K562 (cell line): ENCODE data around the gene MALAT1. TPM values are rescaled to one million over a fixed set of nuclear protein-coding genes. Genes with fewer than 3 reads are reported as not detected.

Experiments
- ARID4B ChIP-seq: sonication (generic); formaldehyde crosslinking; IDR thresholded peaks from 2 replicates; pipeline ENCODE4 v1.8.0; 2022; ENCODE audit warnings: mild to moderate bottlenecking, missing genetic modification reagents
- FOXP1 ChIP-seq: sonication (generic); formaldehyde crosslinking; IDR thresholded peaks from 2 replicates; pipeline ENCODE4 v1.8.0; 2022; ENCODE audit warnings: mild to moderate bottlenecking, missing genetic modification reagents
- HIVEP1 ChIP-seq: fragments of 250-450 bp; sonication (Bioruptor Pico); IDR thresholded peaks from 2 replicates; pipeline ENCODE4 v1.4.0; 2020; ENCODE audit warnings: mild to moderate bottlenecking
- KDM5B ChIP-seq: fragments of 200-600 bp; sonication (generic); IDR thresholded peaks from 2 replicates; pipeline ENCODE4 v1.6.1; 2012; ENCODE audit warnings: low read depth, mild to moderate bottlenecking, moderate library complexity, low read length, control low read depth, inconsistent platforms; ENCODE audit not compliant: insufficient replicate concordance
- MXD1 ChIP-seq: fragments of 250-450 bp; sonication (Bioruptor Pico); IDR thresholded peaks from 2 replicates; pipeline ENCODE4 v1.8.0; 2021; ENCODE audit warnings: borderline replicate concordance, mild to moderate bottlenecking, moderate library complexity; ENCODE audit not compliant: poor library complexity, severe bottlenecking
- NBN ChIP-seq: fragments of 450-650 bp; IDR thresholded peaks from 2 replicates; pipeline ENCODE4 v1.6.1; 2016; ENCODE audit warnings: low read depth, mild to moderate bottlenecking
- NELFE ChIP-seq: IDR thresholded peaks from 2 replicates; pipeline ENCODE4 v1.6.1; 2011; ENCODE audit warnings: mild to moderate bottlenecking; ENCODE audit not compliant: insufficient read depth, insufficient read length
- PTBP1 ChIP-seq: fragments of 200-400 bp; formaldehyde crosslinking; IDR thresholded peaks from 2 replicates; pipeline ENCODE4 v1.6.1; 2017; ENCODE audit warnings: low read depth, low read length
- RAD21 ChIP-seq, 2 experiments: fragments of 250-450 bp in 1 of 2; fragments of 450-650 bp in 1 of 2; sonication (Bioruptor Pico) in 1 of 2; formaldehyde crosslinking in 1 of 2; IDR thresholded peaks in 1 of 2; conservative IDR thresholded peaks in 1 of 2; 2 replicates each; pipeline versions ENCODE4 v1.4.0 to v1.8.0; 2020 to 2022; ENCODE audit warnings: mild to moderate bottlenecking in 2 of 2, moderate library complexity in 1 of 2
- RCOR1 ChIP-seq, 2 experiments: IDR thresholded peaks; 2 replicates each; pipeline ENCODE4 v1.6.1; 2012; ENCODE audit warnings: low read depth in 2 of 2, low read length in 2 of 2, borderline replicate concordance in 1 of 2, improper control_type of control experiment in 1 of 2
- SP1 ChIP-seq: sonication (generic); formaldehyde crosslinking; IDR thresholded peaks from 2 replicates; pipeline ENCODE4 v1.8.1; 2022; ENCODE audit warnings: mild to moderate bottlenecking, missing genetic modification reagents
- TGIF2 ChIP-seq: sonication (generic); formaldehyde crosslinking; IDR thresholded peaks from 2 replicates; pipeline ENCODE4 v1.8.1; 2022; ENCODE audit warnings: mild to moderate bottlenecking, missing genetic modification reagents, moderate library complexity
- YY1 ChIP-seq, 3 experiments: IDR thresholded peaks; 2 replicates each; pipeline ENCODE4 v1.6.1; 2011; ENCODE audit warnings: low read length in 2 of 3, mild to moderate bottlenecking in 2 of 3, moderate library complexity in 2 of 3, borderline replicate concordance in 1 of 3, control low read depth in 1 of 3, low read depth in 1 of 3; ENCODE audit not compliant: insufficient read depth in 3 of 3, insufficient replicate concordance in 2 of 3, control insufficient read depth in 1 of 3, insufficient read length in 1 of 3; ENCODE audit errors: extremely low read depth in 1 of 3
- ZBTB49 ChIP-seq: sonication (generic); formaldehyde crosslinking; IDR thresholded peaks from 2 replicates; pipeline ENCODE4 v1.8.0; 2022; ENCODE audit warnings: missing genetic modification reagents, mild to moderate bottlenecking, borderline replicate concordance
- ZFP36 ChIP-seq: fragments of 150-350 bp; IDR thresholded peaks from 2 replicates; pipeline ENCODE4 v1.6.1; 2018; ENCODE audit warnings: low read length, low read depth; ENCODE audit not compliant: partially characterized antibody
- ZNF239 ChIP-seq: fragments of 250-450 bp; sonication (Bioruptor Pico); IDR thresholded peaks from 2 replicates; pipeline ENCODE4 v1.4.0; 2020; ENCODE audit warnings: mild to moderate bottlenecking
- polyA plus RNA-seq, 8 experiments: library from polyadenylated mRNA; depleted of rRNA in 4 of 8; stranded (reverse) in 5 of 8; unstranded in 3 of 8; fragments of >200 nt; fragmentation: Nextera tagmentation in 2 of 8; fragmentation: Illumina TruSeq in 1 of 8; extraction: Ambion mirVana in 2 of 8; extraction: Trizol in 1 of 8; gene quantifications; 2 replicates each; pipeline versions ENCODE4 v1.2.1 to v1.2.3, GENCODE V29; 2011 to 2014; ENCODE audit warnings: inconsistent platforms in 1 of 8, missing spikeins in 1 of 8
- total RNA-seq, 7 experiments: library from RNA; depleted of rRNA in 6 of 7; stranded (reverse); fragments of >200 nt in 6 of 7; fragmentation: Illumina TruSeq in 2 of 7; extraction: Trizol in 2 of 7; gene quantifications; 2 replicates each; pipeline versions ENCODE4 v1.2.1 to v1.2.3, GENCODE V29; 2011 to 2021; ENCODE audit warnings: low replicate concordance in 1 of 7

Gene MALAT1
- total and polyA plus RNA-seq, 9 of the 15 experiments (the other 6 are each of a cell fraction or from before 2014, with no cell fraction given), result 363 to 8,715 (median 2,351) TPM

GRCh38 chr11:65498977-65499712 lies at the start of gene MALAT1 (continued):
- TF ChIP-seq ARID4B (CRISPR knock-in tag) (peak; percentile 86), ZFP36 (peak; percentile 27), ZBTB49 (CRISPR knock-in tag) (no peak), ZNF239 (CRISPR knock-in tag) (no peak), RAD21 (CRISPR knock-in tag; conservative IDR thresholded peaks at IDR 0.05 in 1 of 2, IDR thresholded peaks at IDR 0.05 in 1 of 2) (peak; percentile 54 to 55; a peak in 3 of 4 replicates), TGIF2 (CRISPR knock-in tag) (no peak), FOXP1 (CRISPR knock-in tag) (peak; percentile 85; the same call in 1 of the 2 replicates), RCOR1 (IDR thresholded peaks at IDR 0.05; ENCODE audit: borderline replicate concordance in 1 of 2, low read depth in 2 of 2, low read length in 2 of 2) (peak in 1 of 2 experiments; percentile 84; a peak in 2 of 4 replicates), KDM5B (peak; percentile 100), HIVEP1 (CRISPR knock-in tag) (peak; percentile 35; the same call in 1 of the 2 replicates), YY1 (IDR thresholded peaks at IDR 0.05; ENCODE audit: borderline replicate concordance in 1 of 3, control insufficient read depth in 1 of 3, extremely low read depth in 1 of 3, insufficient read depth in 3 of 3, insufficient read length in 1 of 3, insufficient replicate concordance in 2 of 3, low read depth in 1 of 3, low read length in 2 of 3) (peak in 2 of 3 experiments; percentile 81 to 82), SP1 (CRISPR knock-in tag) (peak; percentile 84), MXD1 (peak; percentile 1), NBN (peak; percentile 69), NELFE (peak; percentile 78), PTBP1 (no peak)
